ENCODE measurements around the gene CNTNAP2. TPM values are rescaled to one million over a fixed set of nuclear protein-coding genes. Genes with fewer than 3 reads are reported as not detected.

CNTNAP2 gene
- total and polyA plus RNA-seq, 9 of the 15 experiments (the other 6 are each of a cell fraction or from before 2014, with no cell fraction given), result 0.04 to 0.62 (median 0.09) TPM; not detected in 4

DNA sequence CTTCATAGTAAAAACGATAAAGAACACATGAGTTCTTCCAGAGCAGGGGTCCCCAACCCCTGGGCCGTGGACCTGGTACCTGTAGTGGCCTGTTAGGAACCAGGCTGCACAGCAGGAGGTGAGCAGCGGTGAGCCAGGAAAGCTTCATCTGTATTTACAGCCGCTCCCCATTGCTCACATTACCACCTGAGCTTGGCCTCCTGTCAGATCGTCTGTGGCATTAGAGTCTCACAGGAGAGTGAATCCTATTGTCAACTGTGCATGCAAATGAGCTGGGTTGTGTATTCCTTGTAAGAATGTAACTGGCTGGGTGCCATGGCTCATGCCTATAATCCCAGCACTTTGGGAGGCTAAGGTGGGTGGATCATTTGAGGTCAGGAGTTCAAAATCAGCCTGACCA, 229.5 kb downstream of the CNTNAP2 start:
- POLR2A ChIA-PET, result no interaction called here
- TF ChIP-seq, protein P1, sequence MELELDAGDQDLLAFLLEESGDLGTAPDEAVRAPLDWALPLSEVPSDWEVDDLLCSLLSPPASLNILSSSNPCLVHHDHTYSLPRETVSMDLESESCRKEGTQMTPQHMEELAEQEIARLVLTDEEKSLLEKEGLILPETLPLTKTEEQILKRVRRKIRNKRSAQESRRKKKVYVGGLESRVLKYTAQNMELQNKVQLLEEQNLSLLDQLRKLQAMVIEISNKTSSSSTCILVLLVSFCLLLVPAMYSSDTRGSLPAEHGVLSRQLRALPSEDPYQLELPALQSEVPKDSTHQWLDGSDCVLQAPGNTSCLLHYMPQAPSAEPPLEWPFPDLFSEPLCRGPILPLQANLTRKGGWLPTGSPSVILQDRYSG (tag; conservative IDR thresholded peaks at IDR 0.05; ENCODE audit: low read depth), result no peak
- TF ChIP-seq, protein P2, sequence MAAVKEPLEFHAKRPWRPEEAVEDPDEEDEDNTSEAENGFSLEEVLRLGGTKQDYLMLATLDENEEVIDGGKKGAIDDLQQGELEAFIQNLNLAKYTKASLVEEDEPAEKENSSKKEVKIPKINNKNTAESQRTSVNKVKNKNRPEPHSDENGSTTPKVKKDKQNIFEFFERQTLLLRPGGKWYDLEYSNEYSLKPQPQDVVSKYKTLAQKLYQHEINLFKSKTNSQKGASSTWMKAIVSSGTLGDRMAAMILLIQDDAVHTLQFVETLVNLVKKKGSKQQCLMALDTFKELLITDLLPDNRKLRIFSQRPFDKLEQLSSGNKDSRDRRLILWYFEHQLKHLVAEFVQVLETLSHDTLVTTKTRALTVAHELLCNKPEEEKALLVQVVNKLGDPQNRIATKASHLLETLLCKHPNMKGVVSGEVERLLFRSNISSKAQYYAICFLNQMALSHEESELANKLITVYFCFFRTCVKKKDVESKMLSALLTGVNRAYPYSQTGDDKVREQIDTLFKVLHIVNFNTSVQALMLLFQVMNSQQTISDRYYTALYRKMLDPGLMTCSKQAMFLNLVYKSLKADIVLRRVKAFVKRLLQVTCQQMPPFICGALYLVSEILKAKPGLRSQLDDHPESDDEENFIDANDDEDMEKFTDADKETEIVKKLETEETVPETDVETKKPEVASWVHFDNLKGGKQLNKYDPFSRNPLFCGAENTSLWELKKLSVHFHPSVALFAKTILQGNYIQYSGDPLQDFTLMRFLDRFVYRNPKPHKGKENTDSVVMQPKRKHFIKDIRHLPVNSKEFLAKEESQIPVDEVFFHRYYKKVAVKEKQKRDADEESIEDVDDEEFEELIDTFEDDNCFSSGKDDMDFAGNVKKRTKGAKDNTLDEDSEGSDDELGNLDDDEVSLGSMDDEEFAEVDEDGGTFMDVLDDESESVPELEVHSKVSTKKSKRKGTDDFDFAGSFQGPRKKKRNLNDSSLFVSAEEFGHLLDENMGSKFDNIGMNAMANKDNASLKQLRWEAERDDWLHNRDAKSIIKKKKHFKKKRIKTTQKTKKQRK (IDR thresholded peaks at IDR 0.05; ENCODE audit: borderline replicate concordance, low read depth, low read length), result no peak
- TF ChIP-seq, protein P3, sequence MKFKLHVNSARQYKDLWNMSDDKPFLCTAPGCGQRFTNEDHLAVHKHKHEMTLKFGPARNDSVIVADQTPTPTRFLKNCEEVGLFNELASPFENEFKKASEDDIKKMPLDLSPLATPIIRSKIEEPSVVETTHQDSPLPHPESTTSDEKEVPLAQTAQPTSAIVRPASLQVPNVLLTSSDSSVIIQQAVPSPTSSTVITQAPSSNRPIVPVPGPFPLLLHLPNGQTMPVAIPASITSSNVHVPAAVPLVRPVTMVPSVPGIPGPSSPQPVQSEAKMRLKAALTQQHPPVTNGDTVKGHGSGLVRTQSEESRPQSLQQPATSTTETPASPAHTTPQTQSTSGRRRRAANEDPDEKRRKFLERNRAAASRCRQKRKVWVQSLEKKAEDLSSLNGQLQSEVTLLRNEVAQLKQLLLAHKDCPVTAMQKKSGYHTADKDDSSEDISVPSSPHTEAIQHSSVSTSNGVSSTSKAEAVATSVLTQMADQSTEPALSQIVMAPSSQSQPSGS (CRISPR knock-in tag; IDR thresholded peaks at IDR 0.05), result no peak
- TF ChIP-seq NELFE (IDR thresholded peaks at IDR 0.05; ENCODE audit: insufficient read depth, insufficient read length), result no peak
- TF ChIP-seq ZNF41 (CRISPR knock-in tag; conservative IDR thresholded peaks at IDR 0.05), result no peak
- TF ChIP-seq, protein P4, sequence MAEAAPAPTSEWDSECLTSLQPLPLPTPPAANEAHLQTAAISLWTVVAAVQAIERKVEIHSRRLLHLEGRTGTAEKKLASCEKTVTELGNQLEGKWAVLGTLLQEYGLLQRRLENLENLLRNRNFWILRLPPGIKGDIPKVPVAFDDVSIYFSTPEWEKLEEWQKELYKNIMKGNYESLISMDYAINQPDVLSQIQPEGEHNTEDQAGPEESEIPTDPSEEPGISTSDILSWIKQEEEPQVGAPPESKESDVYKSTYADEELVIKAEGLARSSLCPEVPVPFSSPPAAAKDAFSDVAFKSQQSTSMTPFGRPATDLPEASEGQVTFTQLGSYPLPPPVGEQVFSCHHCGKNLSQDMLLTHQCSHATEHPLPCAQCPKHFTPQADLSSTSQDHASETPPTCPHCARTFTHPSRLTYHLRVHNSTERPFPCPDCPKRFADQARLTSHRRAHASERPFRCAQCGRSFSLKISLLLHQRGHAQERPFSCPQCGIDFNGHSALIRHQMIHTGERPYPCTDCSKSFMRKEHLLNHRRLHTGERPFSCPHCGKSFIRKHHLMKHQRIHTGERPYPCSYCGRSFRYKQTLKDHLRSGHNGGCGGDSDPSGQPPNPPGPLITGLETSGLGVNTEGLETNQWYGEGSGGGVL (CRISPR knock-in tag; IDR thresholded peaks at IDR 0.05), result no peak
- DNase-seq (ENCODE audit: extremely low read depth in 1 of 4, low spot score in 3 of 4) (no peak), FAIRE-seq (no peak), ATAC-seq (no peak)
- H3K4me1 ChIP-seq (replicated peaks in 1 of 2; ENCODE audit: control insufficient read depth in 2 of 2, insufficient read depth in 2 of 2, low read length in 2 of 2), result no peaks in the 10 kb centered on the region
- no peaks in the 10 kb centered on the region for H3K9me3 ChIP-seq (replicated peaks; ENCODE audit: control insufficient read depth, insufficient read depth, low read depth, low read length)
- intact Hi-C loops (cut with micrococcal nuclease), result no loop called here
- H3K27ac ChIP-seq (ENCODE audit: extremely low read depth, low read depth, low read length), result no peak overlapping the region
- H3K9me1 ChIP-seq (ENCODE audit: control insufficient read depth, insufficient read depth, low read length), result no peaks in the 10 kb centered on the region
- H4K20me1 ChIP-seq (replicated peaks; ENCODE audit: control insufficient read depth, insufficient read depth, low read length), result no peaks in the 10 kb centered on the region
- no peaks in the 10 kb centered on the region for H3K79me2 ChIP-seq (ENCODE audit: control insufficient read depth, insufficient read depth, low read length)
- 0% methylated on average over 5 of the region's 5 CpGs for WGBS (ENCODE audit: insufficient coverage, low coverage, missing lambda C conversion rate)
- no TSS peak for BruUV-seq (replicated peaks)
- no peaks in the 10 kb centered on the region for H3K27me3 ChIP-seq (ENCODE audit: control insufficient read depth in 2 of 2, insufficient read depth in 2 of 2, low read length in 2 of 2)
- H3K36me3 ChIP-seq (ENCODE audit: control insufficient read depth, insufficient read depth, low read length), result no peaks in the 10 kb centered on the region
- H2AFZ ChIP-seq (ENCODE audit: low read depth, low read length), result no peak overlapping the region
- no peak overlapping the region for H3K4me3 ChIP-seq
- CTCF ChIA-PET (ENCODE audit: low intra/inter-chr PET ratio), result no interaction called here
- in situ Hi-C loops (cut with MboI), result no loop called here
- H3K4me2 ChIP-seq (ENCODE audit: insufficient read depth, low read length), result no peak overlapping the region
- no peak overlapping the region for H3K9ac ChIP-seq (ENCODE audit: insufficient read depth in 1 of 2, low read depth in 2 of 2, low read length in 2 of 2)
